ENCODE data around the gene WWOX.

Gene WWOX

DNA sequence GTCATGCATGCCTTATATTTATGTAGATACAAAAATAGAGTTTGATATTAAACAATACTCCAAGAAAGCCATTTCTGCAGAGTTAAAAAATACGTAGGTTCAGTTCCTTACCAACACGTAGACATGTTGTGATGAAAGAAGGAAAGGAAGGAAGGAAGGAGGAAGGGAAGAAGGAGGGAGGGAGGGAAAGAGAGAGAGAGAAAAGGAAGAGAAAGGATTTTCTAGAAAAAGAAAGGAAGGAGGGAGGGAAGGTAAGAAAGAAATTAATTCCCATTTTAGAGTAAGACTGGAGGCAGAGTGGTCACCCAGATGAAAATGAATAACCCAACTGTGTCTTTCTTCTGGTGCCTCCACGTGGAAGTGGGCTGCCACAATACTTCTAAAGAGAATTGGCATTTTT lies 652.1 kb downstream of the WWOX start:
- WGBS (ENCODE audit: extremely low coverage, insufficient coverage, insufficient read length): no CpG with 5 or more reads among the region's 3 CpGs
- H2BK12ac ChIP-seq (ENCODE audit: low read length): no peak overlapping the region
- H2BK5ac ChIP-seq (ENCODE audit: low read depth, low read length, poor library complexity): no peak overlapping the region
- H4K91ac ChIP-seq (ENCODE audit: low read depth, low read length): no peak overlapping the region
- H2AK5ac ChIP-seq (ENCODE audit: low read length): no peak overlapping the region
- no peaks in the 10 kb centered on the region for H3K79me2 ChIP-seq (ENCODE audit: control insufficient read depth, insufficient read depth, low read length, poor library complexity)
- H3K23ac ChIP-seq (ENCODE audit: low read length): no peak overlapping the region
- no peaks in the 10 kb centered on the region for H3K36me3 ChIP-seq (ENCODE audit: control insufficient read depth in 1 of 2, insufficient read depth in 2 of 2, low read length in 2 of 2)
- H2AFZ ChIP-seq (ENCODE audit: insufficient read depth, low read length, poor library complexity): no peak overlapping the region
- no peak overlapping the region for H2BK120ac ChIP-seq (ENCODE audit: insufficient read depth, low read length, poor library complexity)
- H3K27me3 ChIP-seq (ENCODE audit: insufficient read depth, low read length): no peaks in the 10 kb centered on the region
- no peaks in the 10 kb centered on the region for H3K4me1 ChIP-seq (ENCODE audit: control insufficient read depth in 1 of 2, insufficient read depth in 2 of 2, low read length in 2 of 2)
- no peak overlapping the region for H3K27ac ChIP-seq (ENCODE audit: low read depth, low read length)
- H4K8ac ChIP-seq (ENCODE audit: low read depth, low read length): no peak overlapping the region
- no peak overlapping the region for H3K4me2 ChIP-seq (ENCODE audit: low read length)
- H3K4me3 ChIP-seq (ENCODE audit: low read depth, low read length): no peak overlapping the region
- no peak overlapping the region for H4K12ac ChIP-seq (ENCODE audit: low read depth, low read length)
- DNase-seq: no peak
- H3K4ac ChIP-seq (ENCODE audit: low read depth, low read length): no peak overlapping the region
- no peak overlapping the region for H3K18ac ChIP-seq (ENCODE audit: low read length)
- no peaks in the 10 kb centered on the region for H3K79me1 ChIP-seq (ENCODE audit: low read length)
- H3K9me3 ChIP-seq (ENCODE audit: insufficient read depth, low read depth, low read length): no peaks in the 10 kb centered on the region
- no peak overlapping the region for H3K14ac ChIP-seq (ENCODE audit: low read length)
- no peak overlapping the region for H3K9ac ChIP-seq (ENCODE audit: low read length)

DNA sequence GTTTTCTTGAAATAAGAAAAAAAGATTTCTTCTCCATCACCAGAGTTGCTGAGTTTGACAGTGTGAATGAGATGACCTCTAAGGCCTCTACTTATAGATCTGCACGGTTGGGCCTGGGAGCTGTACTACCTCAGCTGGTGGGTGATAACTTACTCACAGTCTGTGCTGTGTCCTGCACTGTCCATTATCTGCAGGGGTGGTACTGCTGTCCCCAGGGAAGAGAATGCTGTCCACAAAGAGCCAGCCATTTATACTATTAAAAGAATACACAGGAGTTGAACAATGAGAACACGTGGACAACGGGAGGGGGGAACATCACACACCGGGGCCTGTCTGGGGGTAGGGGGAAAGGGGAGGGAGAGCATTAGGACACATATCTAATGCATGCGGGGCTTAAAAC lies 655.3 kb downstream of the WWOX start:
- Histone ChIP-seq H3K4me2 (ENCODE audit: low read length) (no peak overlapping the region), H2BK5ac (ENCODE audit: low read depth, low read length, poor library complexity) (no peak overlapping the region), H2AFZ (ENCODE audit: insufficient read depth, low read length, poor library complexity) (no peak overlapping the region), H4K91ac (ENCODE audit: low read depth, low read length) (no peak overlapping the region), H4K12ac (ENCODE audit: low read depth, low read length) (no peak overlapping the region), H2AK5ac (ENCODE audit: low read length) (no peak overlapping the region), H3K79me2 (ENCODE audit: control insufficient read depth, insufficient read depth, low read length, poor library complexity) (no peaks in the 10 kb centered on the region), H3K79me1 (ENCODE audit: low read length) (no peaks in the 10 kb centered on the region), H3K27ac (ENCODE audit: low read depth, low read length) (no peak overlapping the region), H3K9me3 (ENCODE audit: insufficient read depth, low read depth, low read length) (no peaks in the 10 kb centered on the region), H3K4me1 (ENCODE audit: control insufficient read depth in 1 of 2, insufficient read depth in 2 of 2, low read length in 2 of 2) (no peaks in the 10 kb centered on the region), H3K18ac (ENCODE audit: low read length) (no peak overlapping the region), H2BK120ac (ENCODE audit: insufficient read depth, low read length, poor library complexity) (no peak overlapping the region), H3K9ac (ENCODE audit: low read length) (no peak overlapping the region), H2BK12ac (ENCODE audit: low read length) (no peak overlapping the region), H3K14ac (ENCODE audit: low read length) (no peak overlapping the region), H3K4me3 (ENCODE audit: low read depth, low read length) (no peak overlapping the region), H3K4ac (ENCODE audit: low read depth, low read length) (no peak overlapping the region), H3K27me3 (ENCODE audit: insufficient read depth, low read length) (no peaks in the 10 kb centered on the region), H4K8ac (ENCODE audit: low read depth, low read length) (no peak overlapping the region), H3K23ac (ENCODE audit: low read length) (no peak overlapping the region), H3K36me3 (ENCODE audit: control insufficient read depth in 1 of 2, insufficient read depth in 2 of 2, low read length in 2 of 2) (no peaks in the 10 kb centered on the region)
- DNase-seq: no peak
- WGBS (ENCODE audit: extremely low coverage, insufficient coverage, insufficient read length): no CpG with 5 or more reads among the region's 5 CpGs

DNA sequence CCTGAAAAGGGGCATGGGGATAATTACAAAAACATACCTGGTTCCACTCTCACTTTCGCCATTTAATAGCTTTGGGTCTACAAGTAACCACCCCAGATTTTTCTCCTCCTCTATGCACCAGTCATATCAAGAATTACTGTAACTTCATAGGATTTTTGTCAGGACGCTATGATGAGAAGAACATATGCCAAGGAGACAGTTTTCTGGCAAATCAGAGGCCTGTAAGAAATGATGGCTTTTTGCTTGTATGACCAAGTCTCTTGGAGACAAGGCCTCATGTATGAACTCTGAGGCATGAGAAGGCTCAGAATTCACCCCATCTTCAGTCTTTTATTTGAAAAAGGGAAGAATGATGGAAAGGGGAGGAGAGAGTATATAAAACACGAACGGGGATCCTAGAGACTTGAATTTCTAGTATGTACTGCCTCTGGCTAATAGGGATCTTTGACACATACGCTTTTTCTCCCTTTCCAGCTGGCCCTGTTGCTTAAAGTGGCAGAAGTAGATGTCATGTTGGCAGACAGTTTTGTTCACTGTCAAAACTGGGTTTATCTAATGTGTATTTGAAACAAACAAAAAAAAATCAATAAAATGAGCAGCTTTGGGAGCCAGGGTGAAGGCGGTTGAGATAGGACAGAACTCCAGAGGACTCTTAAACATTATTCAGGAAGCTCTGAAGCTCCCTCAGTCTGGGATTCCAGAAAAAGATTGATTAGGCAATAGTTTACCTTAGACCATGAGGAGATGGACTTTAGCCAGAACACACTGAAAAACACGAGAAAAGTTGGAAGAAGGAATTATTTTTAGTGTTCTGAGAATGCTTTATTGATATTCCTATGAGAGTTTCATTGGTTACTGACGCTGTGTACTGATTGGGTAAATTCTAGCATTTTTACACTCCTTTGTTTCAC lies 656.6 kb downstream of the WWOX start:
- Histone ChIP-seq H2BK12ac (ENCODE audit: low read length) (no peak overlapping the region), H3K9me3 (ENCODE audit: insufficient read depth, low read depth, low read length) (no peaks in the 10 kb centered on the region), H3K79me2 (ENCODE audit: control insufficient read depth, insufficient read depth, low read length, poor library complexity) (no peaks in the 10 kb centered on the region), H3K79me1 (ENCODE audit: low read length) (no peaks in the 10 kb centered on the region), H3K4me1 (ENCODE audit: control insufficient read depth in 1 of 2, insufficient read depth in 2 of 2, low read length in 2 of 2) (no peaks in the 10 kb centered on the region), H3K9ac (ENCODE audit: low read length) (no peak overlapping the region), H3K4me3 (ENCODE audit: low read depth, low read length) (no peak overlapping the region), H3K14ac (ENCODE audit: low read length) (no peak overlapping the region), H3K27ac (ENCODE audit: low read depth, low read length) (no peak overlapping the region), H3K18ac (ENCODE audit: low read length) (no peak overlapping the region), H3K36me3 (ENCODE audit: control insufficient read depth in 1 of 2, insufficient read depth in 2 of 2, low read length in 2 of 2) (no peaks in the 10 kb centered on the region), H2BK5ac (ENCODE audit: low read depth, low read length, poor library complexity) (no peak overlapping the region), H3K23ac (ENCODE audit: low read length) (no peak overlapping the region), H3K4me2 (ENCODE audit: low read length) (no peak overlapping the region), H2AK5ac (ENCODE audit: low read length) (no peak overlapping the region), H4K91ac (ENCODE audit: low read depth, low read length) (no peak overlapping the region), H3K4ac (ENCODE audit: low read depth, low read length) (no peak overlapping the region), H2AFZ (ENCODE audit: insufficient read depth, low read length, poor library complexity) (no peak overlapping the region), H4K8ac (ENCODE audit: low read depth, low read length) (no peak overlapping the region), H3K27me3 (ENCODE audit: insufficient read depth, low read length) (no peaks in the 10 kb centered on the region), H4K12ac (ENCODE audit: low read depth, low read length) (no peak overlapping the region), H2BK120ac (ENCODE audit: insufficient read depth, low read length, poor library complexity) (no peak overlapping the region)
- WGBS (ENCODE audit: extremely low coverage, insufficient coverage, insufficient read length): no CpG with 5 or more reads among the region's 8 CpGs
- DNase-seq: no peak

DNA sequence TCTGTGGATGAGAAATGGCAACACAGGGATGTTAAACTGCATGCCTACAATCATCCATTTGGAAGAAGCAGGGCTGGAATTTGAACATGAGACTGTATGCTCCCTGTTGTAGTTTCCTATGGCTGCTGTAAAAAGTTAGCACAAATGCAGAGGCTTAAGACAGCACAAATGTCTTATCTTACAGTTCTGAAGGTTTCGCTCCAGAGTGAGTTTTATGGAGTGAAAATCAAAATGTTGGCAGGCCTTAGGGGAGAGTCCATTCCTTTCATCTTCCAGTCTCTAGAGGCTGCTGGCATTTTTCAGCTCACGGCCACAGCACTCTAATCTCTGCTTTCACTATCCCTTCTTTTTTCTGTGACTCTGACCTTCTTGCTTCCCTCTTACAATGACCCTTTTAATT lies 660.1 kb downstream of the WWOX start:
- Histone ChIP-seq H3K4me3 (ENCODE audit: low read depth, low read length) (no peak overlapping the region), H3K27ac (ENCODE audit: low read depth, low read length) (no peak overlapping the region), H3K4me2 (ENCODE audit: low read length) (no peak overlapping the region), H3K27me3 (ENCODE audit: insufficient read depth, low read length) (no peaks in the 10 kb centered on the region), H3K4ac (ENCODE audit: low read depth, low read length) (no peak overlapping the region), H3K9me3 (ENCODE audit: insufficient read depth, low read depth, low read length) (no peaks in the 10 kb centered on the region), H2AK5ac (ENCODE audit: low read length) (no peak overlapping the region), H2BK120ac (ENCODE audit: insufficient read depth, low read length, poor library complexity) (no peak overlapping the region), H4K8ac (ENCODE audit: low read depth, low read length) (no peak overlapping the region), H3K36me3 (ENCODE audit: control insufficient read depth in 1 of 2, insufficient read depth in 2 of 2, low read length in 2 of 2) (no peaks in the 10 kb centered on the region), H3K18ac (ENCODE audit: low read length) (no peak overlapping the region), H3K79me2 (ENCODE audit: control insufficient read depth, insufficient read depth, low read length, poor library complexity) (no peaks in the 10 kb centered on the region), H2BK12ac (ENCODE audit: low read length) (no peak overlapping the region), H3K23ac (ENCODE audit: low read length) (no peak overlapping the region), H3K9ac (ENCODE audit: low read length) (no peak overlapping the region), H3K14ac (ENCODE audit: low read length) (no peak overlapping the region), H4K91ac (ENCODE audit: low read depth, low read length) (no peak overlapping the region), H3K4me1 (ENCODE audit: control insufficient read depth in 1 of 2, insufficient read depth in 2 of 2, low read length in 2 of 2) (peaks cover 0 to 3% of the 10 kb centered on the region in 2 experiments), H3K79me1 (ENCODE audit: low read length) (no peaks in the 10 kb centered on the region), H2BK5ac (ENCODE audit: low read depth, low read length, poor library complexity) (no peak overlapping the region), H4K12ac (ENCODE audit: low read depth, low read length) (no peak overlapping the region), H2AFZ (ENCODE audit: insufficient read depth, low read length, poor library complexity) (no peak overlapping the region)
- no CpG with 5 or more reads among the region's 2 CpGs for WGBS (ENCODE audit: extremely low coverage, insufficient coverage, insufficient read length)
- DNase-seq: no peak
